GM12864 (cell line): Measurements from ENCODE around the gene RFFL.
"Not testable (repeated sequence)": the region's sequence is repeated elsewhere in the genome, so short reads cannot be mapped to it uniquely, and the experiment has no call there.

ENCODE experiments used
- DNase-seq: peaks from one replicate; pipeline ENCODE4 v3.0.0-alpha.2; 2011; ENCODE audit warnings: low read depth
- H3K4me3 ChIP-seq: 2 replicates; pipeline ENCODE4 v1.5.1; 2011; ENCODE audit warnings: mild to moderate bottlenecking, low read depth, low read length, control low read depth
- TF ChIP-seq, protein P1 (sequence below): IDR thresholded peaks from 2 replicates; pipeline ENCODE4 v1.5.1; 2011; ENCODE audit warnings: low read depth, mild to moderate bottlenecking, moderate library complexity, low read length, control low read depth, inconsistent platforms; ENCODE audit errors: missing control alignments

Gene RFFL

DNA sequence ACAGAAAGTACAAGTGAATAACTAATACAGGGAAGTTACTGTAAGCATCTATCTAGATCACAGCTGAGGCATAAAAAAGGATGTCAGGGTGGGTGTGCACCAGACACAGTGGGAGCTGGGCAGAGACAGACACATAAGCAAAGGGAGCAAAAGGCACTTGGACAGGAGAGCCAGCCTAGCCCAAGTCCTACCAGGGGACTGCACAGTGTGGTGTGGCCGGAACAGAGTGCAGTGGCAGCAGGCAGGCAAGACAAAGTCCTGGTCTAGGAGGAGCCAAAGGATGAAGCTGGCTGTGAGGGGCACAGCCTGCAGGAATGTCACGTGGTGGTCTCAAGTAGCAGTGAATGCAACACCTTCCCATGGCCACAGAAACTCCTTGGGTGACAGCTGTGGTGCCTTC is 34.3 kb upstream of the RFFL start:
- H3K4me3 ChIP-seq: no peak overlapping the region
- TF ChIP-seq, protein P1, sequence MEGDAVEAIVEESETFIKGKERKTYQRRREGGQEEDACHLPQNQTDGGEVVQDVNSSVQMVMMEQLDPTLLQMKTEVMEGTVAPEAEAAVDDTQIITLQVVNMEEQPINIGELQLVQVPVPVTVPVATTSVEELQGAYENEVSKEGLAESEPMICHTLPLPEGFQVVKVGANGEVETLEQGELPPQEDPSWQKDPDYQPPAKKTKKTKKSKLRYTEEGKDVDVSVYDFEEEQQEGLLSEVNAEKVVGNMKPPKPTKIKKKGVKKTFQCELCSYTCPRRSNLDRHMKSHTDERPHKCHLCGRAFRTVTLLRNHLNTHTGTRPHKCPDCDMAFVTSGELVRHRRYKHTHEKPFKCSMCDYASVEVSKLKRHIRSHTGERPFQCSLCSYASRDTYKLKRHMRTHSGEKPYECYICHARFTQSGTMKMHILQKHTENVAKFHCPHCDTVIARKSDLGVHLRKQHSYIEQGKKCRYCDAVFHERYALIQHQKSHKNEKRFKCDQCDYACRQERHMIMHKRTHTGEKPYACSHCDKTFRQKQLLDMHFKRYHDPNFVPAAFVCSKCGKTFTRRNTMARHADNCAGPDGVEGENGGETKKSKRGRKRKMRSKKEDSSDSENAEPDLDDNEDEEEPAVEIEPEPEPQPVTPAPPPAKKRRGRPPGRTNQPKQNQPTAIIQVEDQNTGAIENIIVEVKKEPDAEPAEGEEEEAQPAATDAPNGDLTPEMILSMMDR: no peak
- DNase-seq: no peak

DNA sequence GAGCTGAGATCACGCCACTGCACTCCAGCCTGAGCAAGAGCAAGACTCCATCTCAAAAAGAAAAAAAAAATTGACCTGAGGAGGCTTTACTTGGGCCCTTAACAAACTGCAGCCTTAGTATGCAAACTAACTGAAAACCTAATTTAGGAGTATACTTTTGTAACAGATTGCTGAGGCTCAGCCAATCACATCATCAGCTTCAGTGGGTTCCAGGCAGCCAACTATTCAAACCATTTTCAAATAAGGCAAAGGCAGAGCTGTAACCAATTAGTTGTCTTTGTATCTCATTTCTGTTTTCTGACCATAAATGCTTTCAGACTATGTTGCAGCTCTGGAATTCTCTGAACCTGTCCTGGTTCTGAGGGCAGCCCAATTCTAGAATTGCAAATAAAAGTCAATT is 32.2 kb upstream of the RFFL start:
- no peak overlapping the region for H3K4me3 ChIP-seq
- TF ChIP-seq, protein P1: no peak
- DNase-seq: no peak

DNA sequence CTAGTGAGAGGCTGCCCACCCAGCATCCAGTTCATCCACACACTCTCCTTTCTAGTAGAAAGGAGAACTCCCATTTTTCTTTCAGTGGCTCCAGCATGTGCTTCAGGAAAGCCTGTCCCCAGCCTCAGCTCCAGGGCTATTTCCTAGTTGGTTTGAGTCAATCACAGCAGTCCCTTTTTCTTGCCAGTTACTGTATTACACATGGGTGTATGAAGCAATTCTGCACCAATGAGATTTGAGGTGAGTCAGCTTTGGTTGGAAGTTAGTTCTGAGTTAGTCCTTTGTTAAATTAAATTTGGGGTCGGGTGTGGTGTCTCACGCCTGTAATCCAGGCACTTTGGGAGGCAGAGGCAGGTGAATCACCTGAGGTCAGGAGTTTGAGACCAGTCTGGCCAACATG is 31.4 kb upstream of the RFFL start:
- no peak for DNase-seq
- H3K4me3 ChIP-seq: no peak overlapping the region
- TF ChIP-seq, protein P1: no peak

DNA sequence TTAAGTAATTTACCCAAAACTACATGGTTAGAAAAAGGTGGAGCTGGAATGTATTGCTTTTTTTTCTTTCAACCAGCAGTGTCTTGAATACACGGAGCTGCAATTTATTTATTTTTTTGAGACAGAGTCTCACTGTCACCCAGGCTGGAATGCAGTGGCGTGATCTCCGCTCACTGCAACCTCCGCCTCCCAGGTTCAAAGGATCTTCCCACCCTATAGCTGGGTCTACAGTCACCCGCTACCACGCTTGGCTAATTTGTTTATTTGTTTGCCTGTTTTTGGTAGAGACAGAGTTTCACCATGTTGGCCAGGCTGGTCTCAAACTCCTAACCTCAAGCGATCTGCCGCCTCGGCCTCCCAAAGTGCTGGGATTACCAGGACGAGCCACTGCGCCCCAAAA is 27.2 kb upstream of the RFFL start:
- not testable (repeated sequence) for DNase-seq, H3K4me3 ChIP-seq

DNA sequence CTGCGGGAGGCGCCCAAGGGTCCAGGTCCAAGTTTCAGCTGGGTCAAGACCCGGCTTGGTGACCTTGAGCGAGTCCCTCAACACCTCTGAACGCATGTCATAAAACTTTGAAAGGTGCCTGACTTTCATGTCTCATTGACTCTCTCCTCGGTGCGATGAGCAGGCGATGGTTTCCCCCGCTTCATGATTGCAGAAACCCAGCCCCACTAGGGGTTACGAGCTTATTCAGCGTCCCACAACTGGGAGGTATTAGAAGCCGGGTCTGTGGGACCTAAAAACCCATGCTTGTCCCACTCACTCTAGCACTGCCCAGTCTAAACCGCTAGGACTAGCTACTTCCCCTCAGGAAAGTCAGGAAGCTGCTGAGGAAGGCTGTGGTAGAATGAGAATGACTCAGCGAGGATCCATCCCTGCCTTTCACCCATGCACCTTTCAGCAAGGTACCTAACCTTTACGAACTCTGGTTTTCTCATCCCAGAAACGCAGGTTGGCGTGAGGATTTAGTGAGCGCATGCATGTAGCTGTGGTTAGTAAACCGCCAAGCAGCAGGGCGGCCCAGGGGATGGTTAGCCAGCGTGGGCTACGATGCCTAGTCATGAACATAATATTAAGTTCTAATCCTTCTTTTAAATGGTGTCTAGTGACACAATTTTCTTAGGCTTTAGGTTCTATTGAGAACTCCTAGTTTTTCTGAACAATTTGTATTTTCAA is 26.2 kb upstream of the RFFL start:
- no peak for DNase-seq

DNA sequence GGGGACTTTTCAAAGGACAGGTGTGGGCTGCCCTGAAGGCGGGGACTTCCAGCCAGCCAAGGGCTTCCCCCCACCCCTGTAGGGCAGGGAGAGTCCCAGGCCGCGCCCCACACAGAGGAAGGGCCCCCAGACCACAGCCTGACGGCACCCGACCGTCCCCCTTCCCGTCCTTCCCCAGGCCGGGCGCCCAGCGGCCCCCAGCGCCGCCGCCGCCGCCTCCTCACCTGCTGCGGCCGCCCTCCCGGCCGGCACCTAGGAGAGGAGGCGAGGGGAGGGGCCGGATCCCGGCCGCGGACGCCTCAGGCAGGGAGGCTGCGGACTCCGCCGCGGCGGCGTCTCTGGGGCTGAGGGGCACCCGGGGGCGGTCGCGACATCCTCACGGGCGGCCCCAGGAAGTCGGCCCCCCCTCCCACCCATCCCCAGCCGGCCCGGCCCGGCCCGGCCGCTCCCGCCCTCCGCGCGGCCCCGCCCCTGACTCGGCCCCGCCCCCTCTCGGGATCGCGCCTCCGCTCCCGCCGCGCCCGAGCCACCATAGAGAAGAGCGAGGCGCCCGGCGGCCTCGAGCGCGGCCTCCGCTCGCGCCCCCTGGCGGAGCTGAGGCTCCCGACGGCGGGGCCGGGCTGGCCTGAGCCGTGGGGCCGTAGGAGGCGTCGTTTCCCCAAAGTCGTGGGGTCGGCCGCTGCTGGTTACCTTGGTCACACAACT is 25.5 kb upstream of the RFFL start:
- DNase-seq: peak; percentile 71
- peak overlapping the region; percentile 85 for H3K4me3 ChIP-seq
- TF ChIP-seq, protein P1: peak; percentile 74

More for the DNA sequence above, 26.2 kb upstream of the RFFL start:
- peak overlapping the region; percentile 59 for H3K4me3 ChIP-seq
- TF ChIP-seq, protein P1: peak; percentile 17

DNA sequence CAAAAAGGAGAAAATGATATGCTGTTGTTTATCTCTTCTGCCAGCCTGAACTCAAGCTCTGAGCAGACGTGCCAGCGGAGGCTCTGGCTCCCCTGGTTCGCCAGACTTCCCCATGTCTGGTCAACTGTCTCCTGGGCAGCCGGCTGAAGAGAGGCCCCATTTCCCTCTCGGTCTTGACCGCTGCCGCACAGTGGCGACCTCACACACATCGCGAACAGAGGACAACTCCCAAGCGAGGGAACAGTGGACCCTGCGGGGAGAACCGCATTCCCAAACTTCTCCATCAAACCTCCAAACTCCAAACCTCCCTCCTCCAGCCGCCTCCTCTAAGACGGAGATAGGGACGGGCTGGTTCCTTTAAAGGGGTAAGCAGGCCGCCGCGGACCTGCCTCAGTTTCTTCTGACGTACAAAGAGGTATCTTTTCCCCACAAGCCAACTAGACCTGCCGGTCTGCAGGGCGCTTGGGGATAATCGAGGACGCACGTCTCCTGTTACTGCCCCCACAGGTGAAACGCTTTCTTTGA is 24.9 kb upstream of the RFFL start:
- no peak for DNase-seq
- H3K4me3 ChIP-seq: peak overlapping the region; percentile 85

More for the DNA sequence above, 24.9 kb upstream of the RFFL start:
- TF ChIP-seq, protein P1: no peak
